ENCODE measurements around the gene MEPE.

DNA sequence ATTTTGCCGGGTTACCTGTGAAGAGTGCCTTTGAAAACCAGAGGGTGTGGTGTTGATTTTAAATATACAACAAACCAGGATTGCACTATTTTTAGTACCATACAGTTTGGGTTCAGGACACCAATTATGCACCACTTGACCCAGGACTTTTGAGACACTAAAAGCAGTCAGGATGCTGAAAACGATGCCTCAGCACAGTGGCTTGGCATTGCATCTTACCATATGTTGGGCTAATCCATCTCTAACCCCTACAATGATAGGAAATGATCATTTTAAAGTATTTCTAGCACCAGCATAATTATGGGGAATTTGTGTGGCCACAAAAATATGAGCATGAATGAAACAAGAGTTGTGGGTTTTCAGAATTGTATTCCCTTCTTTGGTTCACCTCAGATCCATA is 29.3 kb upstream of the MEPE start:
- TF ChIP-seq CTCF (IDR thresholded peaks at IDR 0.05) (no peak), POLR2A (IDR thresholded peaks at IDR 0.05) (no peak)

Data from adrenal gland (tissue), 5 donors.